HG02571 (cell line): ENCODE measurements around the gene SUPT5H.
"Not testable (repeated sequence)": the region's sequence is repeated elsewhere in the genome, so short reads cannot be mapped to it uniquely, and the experiment has no call there.

Experiments used
- ATAC-seq: cut with Tn5 transposase; IDR thresholded peaks from one replicate; pipeline ENCODE4 v1.9.1; 2021; ENCODE audit warnings: mild to moderate bottlenecking, moderate library complexity; ENCODE audit not compliant: unreplicated experiment

SUPT5H gene

GRCh38 chr19:39463403-39463802 is 18.0 kb downstream of the SUPT5H start:
- no peak for ATAC-seq

GRCh38 chr19:39465956-39466747 is 20.8 kb downstream of the SUPT5H start:
- no peak for ATAC-seq

- no peak for ATAC-seq
Observed at GRCh38 chr19:39467941-39468340, 22.6 kb downstream of the SUPT5H start.

GRCh38 chr19:39469036-39469435 is 23.7 kb downstream of the SUPT5H start:
- no peak for ATAC-seq

- no peak for ATAC-seq
Observed at GRCh38 chr19:39469567-39469966, 24.2 kb downstream of the SUPT5H start.

GRCh38 chr19:39470724-39471339 is 25.4 kb downstream of the SUPT5H start:
- ATAC-seq: no peak

- ATAC-seq: no peak
Observed at GRCh38 chr19:39471756-39472536, 26.6 kb downstream of the SUPT5H start.

GRCh38 chr19:39472746-39473442 is 27.5 kb downstream of the SUPT5H start:
- ATAC-seq: no peak

- no peak for ATAC-seq
Observed at GRCh38 chr19:39473443-39473960, 28.1 kb downstream of the SUPT5H start.

- ATAC-seq: no peak
Observed at GRCh38 chr19:39474139-39474620, 28.8 kb downstream of the SUPT5H start.

GRCh38 chr19:39475748-39476147 is 30.4 kb downstream of the SUPT5H start:
- ATAC-seq: no peak

GRCh38 chr19:39479319-39479801 is 34.0 kb downstream of the SUPT5H start:
- not testable (repeated sequence) for ATAC-seq

- no peak for ATAC-seq
Observed at GRCh38 chr19:39479916-39480315, 34.5 kb downstream of the SUPT5H start.

GRCh38 chr19:39480337-39481228 is 35.2 kb downstream of the SUPT5H start, which contains the start of gene TIMM50:
TIMM50 (plus strand) TSS chr19:39480838; CDS start chr19:39480854, 16 bp downstream.
- ATAC-seq: peak; percentile 88

- no peak for ATAC-seq
Observed at GRCh38 chr19:39481229-39481545, 35.8 kb downstream of the SUPT5H start.

GRCh38 chr19:39481676-39482075 is 36.3 kb downstream of the SUPT5H start:
- ATAC-seq: no peak

GRCh38 chr19:39483141-39483540 is 37.8 kb downstream of the SUPT5H start:
- ATAC-seq: no peak

GRCh38 chr19:39489756-39490155 is 44.4 kb downstream of the SUPT5H start:
- no peak for ATAC-seq

- ATAC-seq: no peak
Observed at GRCh38 chr19:39492225-39492624, 46.8 kb downstream of the SUPT5H start.

- ATAC-seq: no peak
Observed at GRCh38 chr19:39492788-39493187, 47.4 kb downstream of the SUPT5H start.
